B cell (primary cell): Measurements from ENCODE around the gene SEC62. TPM values are rescaled to one million over a fixed set of nuclear protein-coding genes. Genes with fewer than 3 reads are reported as not detected.
A peak's percentile ranks its signal among the peaks of the same experiment; 100 is the strongest.

Source experiments
- ATAC-seq: fragments of 200-7000 bp; cut with Tn5 transposase; one replicate; pipeline ENCODE4 v1.10.0; 2021; ENCODE audit warnings: low read depth, mild to moderate bottlenecking, moderate number of reproducible peaks, moderate library complexity
- CTCF ChIA-PET: fragments of 350-600 bp; sonication (Branson Sonifier 250); formaldehyde crosslinking; loops from one replicate; lab custom pipeline; 2021; ENCODE audit warnings: antibody characterized with exemption, inconsistent platforms; lab: Charles Lee
- POLR2A ChIA-PET: fragments of 350-600 bp; sonication (Branson Sonifier 250); formaldehyde crosslinking; loops from one replicate; lab custom pipeline; 2021; ENCODE audit warnings: antibody characterized with exemption; lab: Charles Lee
- DNase-seq: peaks from one replicate; pipeline ENCODE4 v3.0.0; 2013
- H2AFZ ChIP-seq: 2 replicates; pipeline ENCODE4 v1.6.1; 2012; ENCODE audit warnings: mild to moderate bottlenecking, low read depth, low read length; ENCODE audit not compliant: insufficient read depth, poor library complexity, severe bottlenecking
- H3K27ac ChIP-seq, 2 donors: 1 replicate in 1 of 2; 2 replicates in 1 of 2; pipeline ENCODE4 v1.5.1; 2012 to 2013; ENCODE audit warnings: low read length in 2 of 2, mild to moderate bottlenecking in 2 of 2, moderate library complexity in 1 of 2
- H3K27me3 ChIP-seq, 4 experiments: fragments of 200-600 bp in 1 of 4; sonication (generic) in 1 of 4; replicated peaks in 1 of 4; 1 replicate in 2 of 4; 2 replicates in 2 of 4; pipeline versions ENCODE4 v1.6.1 to v1.7.0; 2013 to 2016; ENCODE audit warnings: low read length in 3 of 4, mild to moderate bottlenecking in 2 of 4, mixed read lengths in 1 of 4, moderate library complexity in 1 of 4; ENCODE audit not compliant: insufficient read depth in 4 of 4, control insufficient read depth in 3 of 4; ENCODE audit errors: control extremely low read depth in 1 of 4
- H3K36me3 ChIP-seq, 2 experiments: replicated peaks in 1 of 2; 1 replicate in 1 of 2; 2 replicates in 1 of 2; pipeline versions ENCODE4 v1.6.1 to v1.7.1; 2013; ENCODE audit warnings: low read length in 1 of 2; ENCODE audit not compliant: insufficient read depth in 2 of 2, control insufficient read depth in 1 of 2; ENCODE audit errors: control extremely low read depth in 1 of 2, extremely low read depth in 1 of 2
- H3K4me1 ChIP-seq, 2 donors: fragments of 200-600 bp in 1 of 2; sonication (generic) in 1 of 2; 1 replicate in 1 of 2; 2 replicates in 1 of 2; pipeline versions ENCODE4 v1.5.1 to v1.6.1; 2013 to 2017; ENCODE audit warnings: low read length in 2 of 2; ENCODE audit not compliant: control insufficient read depth in 2 of 2, insufficient read depth in 2 of 2
- H3K4me2 ChIP-seq: replicated peaks from 2 replicates; pipeline ENCODE3; 2012; ENCODE audit warnings: mild to moderate bottlenecking, low read depth, low read length; ENCODE audit not compliant: poor library complexity, severe bottlenecking
- H3K4me3 ChIP-seq, 5 experiments: fragments of 200-600 bp in 1 of 5; sonication (generic) in 1 of 5; 1 replicate in 3 of 5; 2 replicates in 2 of 5; pipeline versions ENCODE4 v1.5.1 to v1.7.0; 2011 to 2016; ENCODE audit warnings: low read length in 4 of 5, mild to moderate bottlenecking in 4 of 5, low read depth in 2 of 5, control low read depth in 1 of 5, moderate library complexity in 1 of 5; ENCODE audit not compliant: insufficient read depth in 1 of 5; ENCODE audit errors: control extremely low read depth in 1 of 5, extremely low read depth in 1 of 5
- H3K79me2 ChIP-seq: fragments of 200-600 bp; sonication (generic); one replicate; pipeline ENCODE4 v1.6.0; 2016; ENCODE audit warnings: low read length; ENCODE audit not compliant: control insufficient read depth, insufficient read depth
- H3K9ac ChIP-seq: fragments of 200-600 bp; sonication (generic); 2 replicates; pipeline ENCODE4 v1.6.1; 2017; ENCODE audit warnings: mild to moderate bottlenecking, low read length, moderate library complexity
- H3K9me3 ChIP-seq, 3 donors: one replicate each; pipeline versions ENCODE4 v1.6.1 to v1.7.1; 2013; ENCODE audit warnings: low read length in 2 of 3; ENCODE audit not compliant: control insufficient read depth in 2 of 3, insufficient read depth in 1 of 3; ENCODE audit errors: control extremely low read depth in 1 of 3
- H4K20me1 ChIP-seq: 2 replicates; pipeline ENCODE4 v1.6.0; 2012; ENCODE audit warnings: mild to moderate bottlenecking, low read length; ENCODE audit not compliant: insufficient read depth, control insufficient read depth, poor library complexity, severe bottlenecking
- H3K27ac Mint-ChIP-seq: one replicate; pipeline ENCODE4 v1.8.0; 2021; ENCODE audit warnings: mixed read lengths
- H3K27me3 Mint-ChIP-seq: one replicate; pipeline ENCODE4 v1.8.0; 2021; ENCODE audit warnings: mixed read lengths
- H3K4me1 Mint-ChIP-seq: one replicate; pipeline ENCODE4 v1.8.0; 2021; ENCODE audit warnings: mixed read lengths
- H3K4me3 Mint-ChIP-seq: one replicate; pipeline ENCODE4 v1.8.0; 2021; ENCODE audit warnings: mixed read lengths
- H3K9me3 Mint-ChIP-seq: one replicate; pipeline ENCODE4 v1.8.0; 2022; ENCODE audit warnings: mixed read lengths; ENCODE audit not compliant: insufficient read depth
- EZH2 ChIP-seq: IDR thresholded peaks from 2 replicates; pipeline ENCODE4 v1.6.1; 2012; ENCODE audit warnings: borderline replicate concordance, low read depth, mild to moderate bottlenecking, moderate library complexity, low read length; ENCODE audit not compliant: insufficient read depth, poor library complexity, severe bottlenecking
- WGBS: methylation state at CpG from one replicate; pipeline ENCODE4 v1.1.5; 2013; ENCODE audit warnings: missing lambda C conversion rate; ENCODE audit not compliant: insufficient coverage; 5-methylcytosine and 5-hydroxymethylcytosine counted together
- intact Hi-C: fragments of 100-400 bp; cut with micrococcal nuclease; formaldehyde crosslinking; loops from one replicate; pipeline ENCODE4 v1.10.0; 2022
- polyA plus RNA-seq: library from polyadenylated mRNA; depleted of rRNA; stranded (reverse); fragments of >200 nt; gene quantifications from 2 replicates; pipeline ENCODE4 v1.2.3, GENCODE V29; 2012
- total RNA-seq, 2 donors: library from RNA; stranded (reverse); fragments of 120-200 nt in 1 of 2; gene quantifications; 1 replicate in 1 of 2; 2 replicates in 1 of 2; pipeline versions ENCODE4 v1.2.3 to v1.2.4, GENCODE V29; 2013 to 2022
- TF ChIP-seq, protein P1 (sequence below): fragments of 200-600 bp; IDR thresholded peaks from one replicate; pipeline ENCODE4 v1.8.0; 2022; ENCODE audit warnings: antibody characterized with exemption, mild to moderate bottlenecking

Gene SEC62
- total and polyA plus RNA-seq, 2 donors (not counting 1 experiment from before 2014, with no cell fraction given): 40.3 to 166 TPM

DNA sequence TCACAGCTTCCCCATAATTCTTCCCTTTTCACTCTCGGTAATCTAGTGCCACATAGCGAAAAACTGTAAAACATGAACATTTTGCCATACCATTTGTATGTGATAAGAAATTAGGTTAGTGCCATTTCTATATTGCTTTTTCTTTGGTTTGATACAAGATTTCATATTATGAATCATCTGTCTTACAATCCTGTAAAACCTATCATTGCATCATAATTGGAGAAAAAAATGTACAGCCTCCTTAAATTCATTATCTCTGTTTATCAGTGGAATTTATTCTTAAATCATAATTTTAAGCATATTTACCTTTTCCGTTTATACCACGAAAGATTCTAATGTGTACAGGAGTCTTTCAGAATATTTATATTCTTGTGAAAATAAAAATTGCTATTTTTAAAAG is 23.8 kb downstream of the SEC62 start:
- no CpG with 5 or more reads among the region's 4 CpGs for WGBS
- no peaks in the 10 kb centered on the region for H3K9me3 Mint-ChIP-seq
- peaks cover 10% of the 10 kb centered on the region for H3K79me2 ChIP-seq
- H3K27ac Mint-ChIP-seq: no peak overlapping the region
- TF ChIP-seq EZH2: no peak
- H3K4me1 ChIP-seq: no peaks in the 10 kb centered on the region
- CTCF ChIA-PET: interaction anchor here (1.0 to 1.9 kb wide), 2 partner anchors 61 to 128 kb away, joined by 3 to 10 read pairs; no protein-coding TSS in a partner anchor
- ATAC-seq (no peak), DNase-seq (no peak)
- intact Hi-C loops: loop anchor here (5.0 kb wide), 1 partner anchor 42 kb away; no protein-coding TSS in a partner anchor
- no peak overlapping the region for H2AFZ ChIP-seq
- H4K20me1 ChIP-seq: no peaks in the 10 kb centered on the region
- H3K4me1 Mint-ChIP-seq: peaks cover 5% of the 10 kb centered on the region
- no peaks in the 10 kb centered on the region for H3K27me3 Mint-ChIP-seq
- H3K27ac ChIP-seq: peak overlapping the region in 1 of 2 donors; percentile 53
- no peak overlapping the region for H3K4me2 ChIP-seq
- peaks cover 35 to 85% of the 10 kb centered on the region in 2 experiments for H3K36me3 ChIP-seq
- POLR2A ChIA-PET: no interaction called here
- H3K27me3 ChIP-seq: no peaks in the 10 kb centered on the region
- H3K4me3 Mint-ChIP-seq: no peak overlapping the region
- no peak overlapping the region for H3K4me3 ChIP-seq
- no peaks in the 10 kb centered on the region for H3K9me3 ChIP-seq
- H3K9ac ChIP-seq: no peak overlapping the region

DNA sequence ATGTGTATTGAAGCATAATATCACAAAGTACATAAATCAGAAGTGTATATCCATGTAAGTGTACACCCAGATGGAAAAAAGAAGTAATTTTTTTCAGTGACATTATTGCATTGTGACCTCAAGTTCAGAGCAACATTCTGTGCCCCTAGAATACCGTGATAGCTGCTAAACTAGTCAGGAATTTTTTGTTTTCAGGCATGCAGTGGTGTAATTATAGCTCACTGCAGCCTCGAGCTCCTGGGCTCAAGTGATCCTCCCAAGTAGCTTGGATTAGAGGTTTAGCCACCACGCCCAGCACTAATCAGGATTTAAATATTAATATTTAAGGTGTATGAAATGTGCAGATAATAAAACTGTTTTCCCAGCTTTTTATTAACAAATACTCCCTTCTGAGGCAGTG is 25.5 kb downstream of the SEC62 start:
- Histone ChIP-seq H3K27ac (peak overlapping the region in 1 of 2 donors; percentile 38), H3K4me3 (no peak overlapping the region), H3K4me2 (no peak overlapping the region), H3K79me2 (peaks cover 4% of the 10 kb centered on the region), H3K4me1 (no peaks in the 10 kb centered on the region), H3K27me3 (no peaks in the 10 kb centered on the region), H3K36me3 (peaks cover 33 to 79% of the 10 kb centered on the region in 2 experiments), H3K9me3 (no peaks in the 10 kb centered on the region), H3K9ac (no peak overlapping the region), H4K20me1 (no peaks in the 10 kb centered on the region), H2AFZ (no peak overlapping the region)
- intact Hi-C loops: loop anchor here (5.0 kb wide), 1 partner anchor 40 kb away; no protein-coding TSS in a partner anchor
- Mint-ChIP-seq H3K27me3 (no peaks in the 10 kb centered on the region), H3K27ac (no peak overlapping the region), H3K4me3 (no peak overlapping the region), H3K9me3 (no peaks in the 10 kb centered on the region), H3K4me1 (peaks cover 9% of the 10 kb centered on the region)
- ChIA-PET POLR2A (no interaction called here), CTCF (no interaction called here)
- ATAC-seq (no peak), DNase-seq (no peak)
- 100% methylated on average over 1 of the region's 3 CpGs for WGBS
- TF ChIP-seq EZH2: no peak
- TF ChIP-seq, protein P1, sequence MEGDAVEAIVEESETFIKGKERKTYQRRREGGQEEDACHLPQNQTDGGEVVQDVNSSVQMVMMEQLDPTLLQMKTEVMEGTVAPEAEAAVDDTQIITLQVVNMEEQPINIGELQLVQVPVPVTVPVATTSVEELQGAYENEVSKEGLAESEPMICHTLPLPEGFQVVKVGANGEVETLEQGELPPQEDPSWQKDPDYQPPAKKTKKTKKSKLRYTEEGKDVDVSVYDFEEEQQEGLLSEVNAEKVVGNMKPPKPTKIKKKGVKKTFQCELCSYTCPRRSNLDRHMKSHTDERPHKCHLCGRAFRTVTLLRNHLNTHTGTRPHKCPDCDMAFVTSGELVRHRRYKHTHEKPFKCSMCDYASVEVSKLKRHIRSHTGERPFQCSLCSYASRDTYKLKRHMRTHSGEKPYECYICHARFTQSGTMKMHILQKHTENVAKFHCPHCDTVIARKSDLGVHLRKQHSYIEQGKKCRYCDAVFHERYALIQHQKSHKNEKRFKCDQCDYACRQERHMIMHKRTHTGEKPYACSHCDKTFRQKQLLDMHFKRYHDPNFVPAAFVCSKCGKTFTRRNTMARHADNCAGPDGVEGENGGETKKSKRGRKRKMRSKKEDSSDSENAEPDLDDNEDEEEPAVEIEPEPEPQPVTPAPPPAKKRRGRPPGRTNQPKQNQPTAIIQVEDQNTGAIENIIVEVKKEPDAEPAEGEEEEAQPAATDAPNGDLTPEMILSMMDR: no peak
